Breast epithelium (tissue), 4 donors: Measurements from ENCODE around the gene PTPN2. TPM values are rescaled to one million over a fixed set of nuclear protein-coding genes. Genes with fewer than 3 reads are reported as not detected.
"Not testable (repeated sequence)": the region's sequence is repeated elsewhere in the genome, so short reads cannot be mapped to it uniquely, and the experiment has no call there.

Source experiments
- DNase-seq, 2 donors: peaks; one replicate each; pipeline ENCODE4 v3.0.0-alpha.2; 2019; ENCODE audit warnings: low spot score in 2 of 2
- H3K27ac ChIP-seq, 2 donors: fragments of 200-600 bp; sonication (generic) in 1 of 2; one replicate each; pipeline ENCODE4 v1.5.1; 2016 to 2019; ENCODE audit warnings: mild to moderate bottlenecking in 1 of 2
- H3K27me3 ChIP-seq, 2 donors: fragments of 200-600 bp; sonication (generic) in 1 of 2; one replicate each; pipeline versions ENCODE4 v1.5.1 to v1.6.0; 2017 to 2019; ENCODE audit warnings: control low read depth in 1 of 2, mild to moderate bottlenecking in 1 of 2
- H3K36me3 ChIP-seq: fragments of 200-600 bp; one replicate; pipeline ENCODE4 v1.5.1; 2019
- H3K4me1 ChIP-seq, 2 donors: fragments of 200-600 bp; sonication (generic); one replicate each; pipeline ENCODE4 v1.5.1; 2016 to 2019; ENCODE audit warnings: control low read depth in 1 of 2
- H3K4me3 ChIP-seq, 3 donors: fragments of 200-600 bp; sonication (generic); 1 replicate in 2 of 3; 2 replicates in 1 of 3; pipeline ENCODE4 v1.5.1; 2016 to 2019; ENCODE audit warnings: mild to moderate bottlenecking in 3 of 3, moderate library complexity in 2 of 3
- H3K9me3 ChIP-seq, 2 donors: fragments of 200-600 bp; sonication (generic) in 1 of 2; one replicate each; pipeline ENCODE4 v1.5.1; 2016 to 2019; ENCODE audit warnings: control low read depth in 1 of 2
- POLR2A ChIP-seq: fragments of 450-650 bp; IDR thresholded peaks from one replicate; pipeline ENCODE4 v1.6.1; 2016; ENCODE audit warnings: antibody characterized with exemption, mild to moderate bottlenecking, moderate library complexity
- POLR2AphosphoS5 ChIP-seq, 3 donors: sonication (generic); formaldehyde crosslinking; IDR thresholded peaks; one replicate each; pipeline ENCODE4 v1.6.1; 2017; ENCODE audit warnings: antibody characterized with exemption in 3 of 3
- intact Hi-C: fragments of 100-400 bp; cut with DNase I; formaldehyde crosslinking; loops from one replicate; pipeline ENCODE4 v1.15.1; 2023; ENCODE audit warnings: low total_unique reads
- total RNA-seq, 3 donors: library from RNA; depleted of rRNA; stranded (reverse); fragments of >200 nt; gene quantifications; one replicate each; pipeline ENCODE4 v1.1.0, GENCODE V29; 2016
- TF ChIP-seq, protein P1 (sequence below), 3 donors: fragments of 450-650 bp; IDR thresholded peaks; one replicate each; pipeline ENCODE4 v1.5.1; 2016 to 2017; ENCODE audit warnings: antibody characterized with exemption in 3 of 3, mild to moderate bottlenecking in 3 of 3, moderate library complexity in 3 of 3

PTPN2 gene
- total RNA-seq, 3 donors from 2014 or later = 38.4 to 57.1 (median 53.7) TPM

DNA sequence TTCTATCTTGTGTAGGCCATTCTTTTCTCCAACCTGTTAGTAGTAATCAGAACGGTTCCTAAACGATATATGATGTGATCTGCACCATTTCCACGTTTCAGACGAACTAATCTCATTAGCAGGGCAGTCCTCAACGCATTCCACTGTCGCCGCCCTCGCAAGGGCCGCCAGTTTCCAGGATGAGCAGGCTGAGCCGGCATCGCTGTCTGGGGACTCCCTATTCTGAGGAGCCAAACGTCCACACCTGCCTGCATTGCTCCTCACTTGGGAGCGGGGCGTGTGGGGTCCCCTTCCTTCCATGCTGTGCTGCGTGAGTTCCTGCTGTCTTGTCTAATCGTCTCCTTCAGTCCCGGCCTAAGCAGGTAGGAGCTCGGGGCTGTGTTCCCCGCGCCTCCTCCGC lies 104.6 kb downstream of the PTPN2 start:
- intact Hi-C loops = no loop called here
- no peaks in the 10 kb centered on the region for H3K27me3 ChIP-seq
- H3K9me3 ChIP-seq = no peaks in the 10 kb centered on the region
- H3K4me3 ChIP-seq = no peak overlapping the region
- H3K4me1 ChIP-seq = no peaks in the 10 kb centered on the region
- DNase-seq = no peak
- H3K36me3 ChIP-seq = no peaks in the 10 kb centered on the region
- TF ChIP-seq, protein P1, sequence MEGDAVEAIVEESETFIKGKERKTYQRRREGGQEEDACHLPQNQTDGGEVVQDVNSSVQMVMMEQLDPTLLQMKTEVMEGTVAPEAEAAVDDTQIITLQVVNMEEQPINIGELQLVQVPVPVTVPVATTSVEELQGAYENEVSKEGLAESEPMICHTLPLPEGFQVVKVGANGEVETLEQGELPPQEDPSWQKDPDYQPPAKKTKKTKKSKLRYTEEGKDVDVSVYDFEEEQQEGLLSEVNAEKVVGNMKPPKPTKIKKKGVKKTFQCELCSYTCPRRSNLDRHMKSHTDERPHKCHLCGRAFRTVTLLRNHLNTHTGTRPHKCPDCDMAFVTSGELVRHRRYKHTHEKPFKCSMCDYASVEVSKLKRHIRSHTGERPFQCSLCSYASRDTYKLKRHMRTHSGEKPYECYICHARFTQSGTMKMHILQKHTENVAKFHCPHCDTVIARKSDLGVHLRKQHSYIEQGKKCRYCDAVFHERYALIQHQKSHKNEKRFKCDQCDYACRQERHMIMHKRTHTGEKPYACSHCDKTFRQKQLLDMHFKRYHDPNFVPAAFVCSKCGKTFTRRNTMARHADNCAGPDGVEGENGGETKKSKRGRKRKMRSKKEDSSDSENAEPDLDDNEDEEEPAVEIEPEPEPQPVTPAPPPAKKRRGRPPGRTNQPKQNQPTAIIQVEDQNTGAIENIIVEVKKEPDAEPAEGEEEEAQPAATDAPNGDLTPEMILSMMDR (IDR thresholded peaks at IDR 0.05) = no peak
- TF ChIP-seq POLR2AphosphoS5 (IDR thresholded peaks at IDR 0.05) = no peak
- no peak for TF ChIP-seq POLR2A
- H3K27ac ChIP-seq = no peak overlapping the region

DNA sequence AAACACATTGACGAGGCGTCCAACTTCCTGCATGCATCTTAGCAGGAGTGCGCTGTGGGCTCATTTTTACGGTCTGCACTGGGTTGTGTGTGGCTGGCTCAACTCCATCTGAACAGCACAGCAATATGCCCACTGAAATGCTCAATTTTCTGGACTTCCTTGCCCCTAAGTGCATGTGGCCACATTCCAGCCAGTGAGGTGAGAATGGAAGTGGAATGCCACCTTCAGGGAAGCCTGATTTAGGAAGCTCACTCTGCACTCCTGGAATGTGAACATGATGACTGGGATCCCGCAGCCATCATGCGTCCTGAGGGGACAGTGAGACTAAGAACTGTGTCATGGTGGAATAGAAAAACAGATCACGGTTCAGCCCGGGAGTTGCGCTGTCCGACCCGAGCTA lies 105.0 kb downstream of the PTPN2 start:
- Histone ChIP-seq H3K27ac (no peak overlapping the region), H3K27me3 (no peaks in the 10 kb centered on the region), H3K4me3 (no peak overlapping the region), H3K36me3 (no peaks in the 10 kb centered on the region), H3K4me1 (no peaks in the 10 kb centered on the region), H3K9me3 (no peaks in the 10 kb centered on the region)
- intact Hi-C loops = no loop called here
- DNase-seq = no peak
- no peak for TF ChIP-seq POLR2AphosphoS5 (IDR thresholded peaks at IDR 0.05)
- TF ChIP-seq, protein P1 (IDR thresholded peaks at IDR 0.05) = no peak
- no peak for TF ChIP-seq POLR2A

DNA sequence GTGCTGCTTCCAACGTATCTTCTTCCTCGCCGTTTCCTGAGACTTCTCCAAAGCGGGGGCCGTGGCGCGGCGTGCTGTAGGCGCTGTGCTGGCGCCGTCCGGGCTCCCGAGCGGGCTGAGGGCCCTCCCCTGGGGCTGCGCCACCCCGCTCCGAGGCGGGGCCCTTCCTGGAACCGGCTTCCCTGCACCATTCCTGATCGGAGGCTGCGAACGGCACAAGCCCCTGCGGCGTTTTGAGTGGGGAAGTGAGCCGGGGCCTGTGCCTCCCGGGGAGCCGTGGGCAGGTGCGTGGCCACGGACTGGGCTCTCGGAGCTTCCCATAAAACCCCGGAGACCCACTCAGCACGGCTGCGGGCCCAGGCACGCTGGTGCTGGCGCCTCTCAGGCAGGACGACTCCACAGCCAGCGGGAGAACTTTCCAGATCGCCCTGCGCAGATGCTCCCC lies 106.5 kb downstream of the PTPN2 start:
- no peak for DNase-seq
- H3K27me3 ChIP-seq = no peaks in the 10 kb centered on the region
- intact Hi-C loops = no loop called here
- H3K4me3 ChIP-seq = peak overlapping the region in 2 of 3 donors; percentile 5 to 30
- no peaks in the 10 kb centered on the region for H3K36me3 ChIP-seq
- TF ChIP-seq POLR2A (no peak), POLR2AphosphoS5 (IDR thresholded peaks at IDR 0.05) (no peak)
- TF ChIP-seq, protein P1 (IDR thresholded peaks at IDR 0.05) = no peak
- H3K4me1 ChIP-seq = no peaks in the 10 kb centered on the region
- no peaks in the 10 kb centered on the region for H3K9me3 ChIP-seq
- H3K27ac ChIP-seq = no peak overlapping the region

DNA sequence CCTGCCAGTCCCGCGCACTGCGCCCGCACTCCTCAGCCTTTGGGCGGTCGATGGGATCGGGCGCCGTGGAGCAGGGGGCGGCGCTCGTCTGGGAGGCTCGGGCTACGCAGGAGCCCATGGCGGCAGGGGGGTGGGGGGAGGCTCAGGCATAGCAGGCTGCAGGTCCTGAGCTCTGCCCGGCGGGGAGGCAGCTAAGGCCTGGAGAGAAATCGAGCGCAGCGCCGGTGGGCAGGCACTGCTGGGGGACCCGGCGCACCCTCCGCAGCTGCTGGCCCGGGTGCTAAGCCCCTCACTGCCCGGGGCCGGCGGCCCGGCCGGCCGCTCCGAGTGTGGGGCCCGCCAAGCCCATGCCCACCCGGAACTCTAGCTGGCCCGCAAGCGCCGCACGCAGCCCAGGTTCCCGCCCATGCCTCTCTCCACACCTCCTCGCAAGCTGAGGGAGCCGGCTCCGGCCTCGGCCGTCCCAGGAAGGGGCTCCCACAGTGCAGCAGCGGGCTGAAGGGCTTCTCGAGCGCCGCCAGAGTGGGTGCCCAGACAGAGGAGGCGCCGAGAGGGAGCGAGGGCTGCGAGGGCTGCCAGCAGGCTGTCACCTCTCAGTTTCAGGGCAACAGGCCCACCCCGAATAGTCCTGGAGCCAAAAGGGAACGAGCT lies 107.1 kb downstream of the PTPN2 start:
- H3K9me3 ChIP-seq = no peaks in the 10 kb centered on the region
- peak overlapping the region in 2 of 3 donors; percentile 5 to 30 for H3K4me3 ChIP-seq
- DNase-seq = no peak
- H3K36me3 ChIP-seq = no peaks in the 10 kb centered on the region
- H3K27me3 ChIP-seq = no peaks in the 10 kb centered on the region
- TF ChIP-seq POLR2A (no peak), POLR2AphosphoS5 (IDR thresholded peaks at IDR 0.05) (no peak)
- TF ChIP-seq, protein P1 (IDR thresholded peaks at IDR 0.05) = no peak
- intact Hi-C loops = no loop called here
- no peak overlapping the region for H3K27ac ChIP-seq
- H3K4me1 ChIP-seq = no peaks in the 10 kb centered on the region

DNA sequence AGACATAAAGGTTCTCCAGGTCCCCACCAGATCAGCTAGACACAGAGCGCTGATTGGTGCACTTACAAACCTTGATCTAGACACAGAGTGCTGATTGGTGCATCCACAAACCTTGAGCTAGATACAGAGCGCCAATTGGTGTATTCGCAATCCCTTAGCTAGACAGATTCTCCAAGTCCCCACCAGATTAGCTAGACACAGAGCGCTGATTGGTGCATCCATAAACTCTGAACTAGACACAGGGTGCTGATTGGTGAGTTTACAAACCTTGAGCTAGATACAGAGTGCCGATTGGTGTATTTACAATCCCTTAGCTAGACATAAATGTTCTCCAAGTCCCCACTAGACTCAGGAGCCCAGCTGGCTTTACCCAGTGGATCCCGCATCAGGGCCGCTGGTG lies 107.6 kb downstream of the PTPN2 start:
- H3K27ac ChIP-seq, H3K27me3 ChIP-seq, H3K9me3 ChIP-seq, DNase-seq, H3K4me3 ChIP-seq, H3K4me1 ChIP-seq, H3K36me3 ChIP-seq, intact Hi-C loops: not testable (repeated sequence)
